ENCODE results near the gene VPS51.

- TF ChIP-seq, protein P1, sequence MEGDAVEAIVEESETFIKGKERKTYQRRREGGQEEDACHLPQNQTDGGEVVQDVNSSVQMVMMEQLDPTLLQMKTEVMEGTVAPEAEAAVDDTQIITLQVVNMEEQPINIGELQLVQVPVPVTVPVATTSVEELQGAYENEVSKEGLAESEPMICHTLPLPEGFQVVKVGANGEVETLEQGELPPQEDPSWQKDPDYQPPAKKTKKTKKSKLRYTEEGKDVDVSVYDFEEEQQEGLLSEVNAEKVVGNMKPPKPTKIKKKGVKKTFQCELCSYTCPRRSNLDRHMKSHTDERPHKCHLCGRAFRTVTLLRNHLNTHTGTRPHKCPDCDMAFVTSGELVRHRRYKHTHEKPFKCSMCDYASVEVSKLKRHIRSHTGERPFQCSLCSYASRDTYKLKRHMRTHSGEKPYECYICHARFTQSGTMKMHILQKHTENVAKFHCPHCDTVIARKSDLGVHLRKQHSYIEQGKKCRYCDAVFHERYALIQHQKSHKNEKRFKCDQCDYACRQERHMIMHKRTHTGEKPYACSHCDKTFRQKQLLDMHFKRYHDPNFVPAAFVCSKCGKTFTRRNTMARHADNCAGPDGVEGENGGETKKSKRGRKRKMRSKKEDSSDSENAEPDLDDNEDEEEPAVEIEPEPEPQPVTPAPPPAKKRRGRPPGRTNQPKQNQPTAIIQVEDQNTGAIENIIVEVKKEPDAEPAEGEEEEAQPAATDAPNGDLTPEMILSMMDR (IDR thresholded peaks at IDR 0.05; ENCODE audit: low read depth, low read length), result no peak
- no peak for TF ChIP-seq EZH2phosphoT487 (IDR thresholded peaks at IDR 0.05; ENCODE audit: low read depth)
These were observed 29.7 kb upstream of the VPS51 start for GRCh38 chr11:65066315-65066714.

Data from OCI-LY3 (cell line).